Right lobe of liver (tissue), 6 donors: ENCODE measurements around the gene ERFE. TPM values are rescaled to one million over a fixed set of nuclear protein-coding genes. Genes with fewer than 3 reads are reported as not detected.

Experiments used
- ATAC-seq, 4 donors: fragments of 200-7000 bp; cut with Tn5 transposase; one replicate each; pipeline ENCODE4 v1.9.1; 2020; ENCODE audit warnings: mild to moderate bottlenecking in 4 of 4, moderate library complexity in 4 of 4
- DNase-seq, 3 donors: peaks; one replicate each; pipeline ENCODE4 v3.0.0-alpha.2; 2020
- H3K27ac ChIP-seq, 3 donors: fragments of 200-600 bp; one replicate each; pipeline ENCODE4 v1.8.0; 2022
- H3K27me3 ChIP-seq, 2 donors: fragments of 200-600 bp; one replicate each; pipeline ENCODE4 v1.8.0; 2022
- H3K36me3 ChIP-seq, 4 donors: fragments of 200-600 bp; sonication (generic) in 1 of 4; one replicate each; pipeline versions ENCODE4 v1.5.1 to v1.8.0; 2017 to 2022; ENCODE audit warnings: control low read depth in 1 of 4
- H3K4me1 ChIP-seq, 4 donors: fragments of 200-600 bp; sonication (generic) in 1 of 4; one replicate each; pipeline versions ENCODE4 v1.5.1 to v1.8.0; 2017 to 2022; ENCODE audit warnings: control low read depth in 1 of 4
- H3K4me3 ChIP-seq, 3 donors: fragments of 200-600 bp; one replicate each; pipeline ENCODE4 v1.8.0; 2022
- H3K9me3 ChIP-seq, 4 donors: fragments of 200-600 bp; sonication (generic) in 1 of 4; one replicate each; pipeline versions ENCODE4 v1.5.1 to v1.8.0; 2017 to 2022; ENCODE audit warnings: control low read depth in 1 of 4
- POLR2A ChIP-seq: fragments of 450-650 bp; IDR thresholded peaks from one replicate; pipeline ENCODE4 v1.6.1; 2017; ENCODE audit warnings: antibody characterized with exemption, mild to moderate bottlenecking
- WGBS: methylation state at CpG from one replicate; pipeline ENCODE4 v1.1.6; 2018; ENCODE audit warnings: low coverage, low lambda C conversion rate; ENCODE audit not compliant: insufficient coverage; ENCODE audit errors: missing lambda C conversion rate; 5-methylcytosine and 5-hydroxymethylcytosine counted together
- intact Hi-C, 2 donors: fragments of 100-400 bp; cut with DNase I; formaldehyde crosslinking; loops; one replicate each; pipeline versions ENCODE4 v1.11.2 to v1.14.1; 2022
- total RNA-seq, 6 experiments: library from RNA; depleted of rRNA in 2 of 6; stranded (reverse); fragments of >200 nt in 2 of 6; fragmentation: NEBNext Ultra II Directional in 3 of 6; extraction: Animal tissue kit (Norgen Biotek cat#: 25700) in 3 of 6; gene quantifications; one replicate each; pipeline versions ENCODE4 v1.1.0 to v1.2.4, GENCODE V29; 2016 to 2023
- TF ChIP-seq, protein P1 (sequence below), 4 donors: fragments of 200-600 bp in 3 of 4; fragments of 450-650 bp in 1 of 4; IDR thresholded peaks; one replicate each; pipeline versions ENCODE4 v1.5.1 to v1.8.0; 2016 to 2022; ENCODE audit warnings: antibody characterized with exemption in 4 of 4, mild to moderate bottlenecking in 2 of 4
- donor health status: DM: no; HTN: yes; CAD: no.
- donor health status: DM: no; HTN: no; CAD: no.
- donor health status: DM: no; HTN: no; CAD: no.
- donor health status: DM: no; HTN: yes; CAD: no.
- donor health status: DM: no; HTN: yes; CAD: no.

The ERFE gene
- total RNA-seq, 6 experiments from 2014 or later = 0.27 to 1.4 (median 0.31) TPM; not detected in 3

DNA sequence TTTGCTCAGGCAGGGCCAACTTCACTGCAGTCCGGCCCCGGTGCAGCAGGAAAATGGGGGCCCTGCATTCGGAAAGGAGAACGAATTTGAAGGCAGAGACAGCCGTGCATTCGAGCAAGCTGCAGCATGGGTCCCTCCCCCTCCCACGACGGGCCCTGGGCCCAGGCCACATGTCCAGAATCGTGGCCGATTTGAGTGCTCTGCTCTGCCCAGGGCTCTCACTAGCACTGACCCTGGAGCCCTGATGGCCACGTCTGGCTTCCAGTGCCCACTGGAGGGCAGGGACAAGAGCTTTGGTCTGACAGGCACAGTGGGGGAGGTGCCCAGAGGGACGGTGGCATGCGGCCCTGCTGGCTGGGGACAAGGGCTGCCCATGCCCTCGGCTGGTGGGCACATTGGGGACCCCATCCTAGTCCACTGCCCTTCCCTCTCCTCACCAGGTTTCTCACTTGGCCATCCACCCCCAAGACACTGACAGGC lies 34.7 kb upstream of the ERFE start:
- Histone ChIP-seq H3K4me3 (no peak overlapping the region), H3K27ac (no peak overlapping the region), H3K27me3 (no peaks in the 10 kb centered on the region), H3K4me1 (no peaks in the 10 kb centered on the region), H3K9me3 (no peaks in the 10 kb centered on the region), H3K36me3 (no peaks in the 10 kb centered on the region)
- ATAC-seq = no peak
- WGBS = 90% methylated on average over 2 of the region's 14 CpGs
- intact Hi-C loops = no loop called here
- peak in 2 of 3 donors; percentile 11 to 53 for DNase-seq
- TF ChIP-seq, protein P1, sequence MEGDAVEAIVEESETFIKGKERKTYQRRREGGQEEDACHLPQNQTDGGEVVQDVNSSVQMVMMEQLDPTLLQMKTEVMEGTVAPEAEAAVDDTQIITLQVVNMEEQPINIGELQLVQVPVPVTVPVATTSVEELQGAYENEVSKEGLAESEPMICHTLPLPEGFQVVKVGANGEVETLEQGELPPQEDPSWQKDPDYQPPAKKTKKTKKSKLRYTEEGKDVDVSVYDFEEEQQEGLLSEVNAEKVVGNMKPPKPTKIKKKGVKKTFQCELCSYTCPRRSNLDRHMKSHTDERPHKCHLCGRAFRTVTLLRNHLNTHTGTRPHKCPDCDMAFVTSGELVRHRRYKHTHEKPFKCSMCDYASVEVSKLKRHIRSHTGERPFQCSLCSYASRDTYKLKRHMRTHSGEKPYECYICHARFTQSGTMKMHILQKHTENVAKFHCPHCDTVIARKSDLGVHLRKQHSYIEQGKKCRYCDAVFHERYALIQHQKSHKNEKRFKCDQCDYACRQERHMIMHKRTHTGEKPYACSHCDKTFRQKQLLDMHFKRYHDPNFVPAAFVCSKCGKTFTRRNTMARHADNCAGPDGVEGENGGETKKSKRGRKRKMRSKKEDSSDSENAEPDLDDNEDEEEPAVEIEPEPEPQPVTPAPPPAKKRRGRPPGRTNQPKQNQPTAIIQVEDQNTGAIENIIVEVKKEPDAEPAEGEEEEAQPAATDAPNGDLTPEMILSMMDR (IDR thresholded peaks at IDR 0.05) = no peak
- TF ChIP-seq POLR2A = no peak

DNA sequence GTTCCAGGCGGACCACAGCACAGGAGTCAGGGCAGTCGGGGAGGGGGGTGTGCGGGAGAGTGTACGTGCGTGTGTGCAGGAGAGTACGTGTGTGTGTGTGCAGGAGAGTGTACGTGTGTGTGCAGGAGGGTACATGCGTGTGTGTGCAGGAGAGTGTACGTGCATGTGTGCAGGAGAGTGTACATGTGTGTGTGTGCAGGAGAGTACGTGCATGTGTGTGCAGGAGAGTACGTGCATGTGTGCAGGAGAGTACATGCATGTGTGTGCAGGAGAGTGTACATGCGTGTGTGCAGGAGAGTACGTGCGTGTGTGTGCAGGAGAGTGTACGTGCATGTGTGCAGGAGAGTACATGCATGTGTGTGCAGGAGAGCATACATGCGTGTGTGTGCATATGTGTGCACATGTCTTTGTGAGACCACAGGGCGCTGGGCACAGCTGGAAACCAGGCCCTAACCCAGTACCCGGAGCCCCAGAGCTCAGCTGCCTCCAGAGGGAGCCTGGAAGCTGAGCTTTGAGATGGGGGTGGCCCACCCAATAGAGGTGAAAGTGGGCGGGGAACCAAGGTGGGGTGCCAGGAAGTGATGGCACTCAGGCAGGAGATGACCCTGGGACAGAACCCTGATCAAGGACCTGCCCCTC lies 34.2 kb upstream of the ERFE start:
- no peak for ATAC-seq
- Histone ChIP-seq H3K9me3 (no peaks in the 10 kb centered on the region), H3K4me1 (no peaks in the 10 kb centered on the region), H3K27ac (no peak overlapping the region), H3K36me3 (no peaks in the 10 kb centered on the region), H3K4me3 (no peak overlapping the region), H3K27me3 (no peaks in the 10 kb centered on the region)
- TF ChIP-seq POLR2A = no peak
- TF ChIP-seq, protein P1 (IDR thresholded peaks at IDR 0.05) = no peak
- peak in 1 of 3 donors; percentile 49 for DNase-seq
- intact Hi-C loops = no loop called here
- 80% methylated on average over 15 of the region's 19 CpGs for WGBS

DNA sequence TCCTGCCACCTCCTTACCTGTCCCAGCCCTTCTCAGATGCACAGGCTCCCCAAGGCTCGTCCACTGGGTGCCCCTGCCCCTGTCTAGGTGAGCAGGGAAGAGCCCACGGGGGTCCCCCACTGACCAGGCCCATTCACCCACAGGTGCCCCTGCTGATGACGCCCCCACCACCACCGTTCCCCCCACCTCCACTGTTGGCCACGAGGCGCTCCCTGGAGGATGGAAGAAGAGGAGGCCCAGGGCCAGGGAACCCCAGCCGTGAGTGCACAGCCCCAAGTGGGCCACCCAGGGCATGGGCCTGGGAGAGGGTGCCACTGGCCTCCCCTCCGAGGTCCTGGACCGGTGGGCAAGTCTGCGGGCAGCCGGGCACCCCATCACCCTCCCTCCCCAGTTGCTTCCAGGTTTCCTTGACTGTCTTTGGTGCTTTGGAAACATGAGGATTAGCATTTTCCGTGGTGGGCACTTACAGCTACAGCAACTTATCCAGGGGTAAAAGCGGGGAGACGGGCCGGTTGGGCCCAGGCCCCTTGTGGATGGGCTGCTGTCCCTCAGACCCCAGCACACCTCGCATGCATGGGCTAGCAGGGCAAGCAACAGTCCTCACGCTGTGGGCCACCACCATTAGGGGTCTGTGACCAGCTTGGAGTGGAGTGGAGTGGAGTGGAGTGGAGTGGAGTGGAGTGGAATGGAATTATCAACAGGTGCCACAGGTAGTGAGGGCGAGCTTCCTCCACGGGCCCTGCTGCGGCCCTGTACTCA lies 33.5 kb upstream of the ERFE start:
- Histone ChIP-seq H3K4me1 (no peaks in the 10 kb centered on the region), H3K36me3 (no peaks in the 10 kb centered on the region), H3K27me3 (no peaks in the 10 kb centered on the region), H3K9me3 (no peaks in the 10 kb centered on the region), H3K4me3 (no peak overlapping the region), H3K27ac (no peak overlapping the region)
- 96% methylated on average over 5 of the region's 20 CpGs for WGBS
- DNase-seq (peak in 2 of 3 donors; percentile 13 to 47), ATAC-seq (no peak)
- TF ChIP-seq, protein P1 (IDR thresholded peaks at IDR 0.05) = no peak
- no peak for TF ChIP-seq POLR2A
- intact Hi-C loops = no loop called here

DNA sequence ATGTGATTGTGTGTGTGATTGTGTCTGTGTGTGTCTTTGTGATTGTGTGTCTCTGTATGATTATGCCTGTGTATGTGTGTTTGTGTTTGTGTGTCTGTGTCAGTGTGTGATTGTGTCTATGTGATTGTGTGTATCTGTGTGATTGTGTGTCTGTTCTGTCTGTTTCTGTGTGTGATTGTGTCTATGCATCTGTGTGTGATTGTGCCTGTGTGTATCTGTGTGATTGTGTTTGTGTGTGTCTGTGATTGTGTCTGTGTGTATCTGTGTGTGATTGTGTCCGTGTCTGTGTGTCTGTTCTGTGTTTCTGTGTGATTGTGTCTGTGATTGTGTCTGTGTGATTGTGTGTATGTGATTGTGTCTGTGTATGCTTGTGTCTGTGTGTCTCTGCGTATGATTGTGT lies 32.4 kb upstream of the ERFE start:
- Histone ChIP-seq H3K4me3 (no peak overlapping the region), H3K9me3 (no peaks in the 10 kb centered on the region), H3K36me3 (no peaks in the 10 kb centered on the region), H3K4me1 (no peaks in the 10 kb centered on the region), H3K27me3 (no peaks in the 10 kb centered on the region), H3K27ac (no peak overlapping the region)
- TF ChIP-seq POLR2A = no peak
- TF ChIP-seq, protein P1 (IDR thresholded peaks at IDR 0.05) = no peak
- ATAC-seq = no peak
- intact Hi-C loops = no loop called here
- WGBS = 83% methylated on average over 2 of the region's 2 CpGs
- DNase-seq = no peak
